Gastrocnemius medialis (tissue), 4 donors: ENCODE results near the gene LIN28B. TPM values are rescaled to one million over a fixed set of nuclear protein-coding genes. Genes with fewer than 3 reads are reported as not detected.
A peak's percentile ranks its signal among the peaks of the same experiment; 100 is the strongest.
"Not testable (repeated sequence)": the region's sequence is repeated elsewhere in the genome, so short reads cannot be mapped to it uniquely, and the experiment has no call there.

Experiments
- ATAC-seq, 2 donors: fragments of 150-250 bp; one replicate each; pipeline ENCODE4 v1.9.1; 2016
- DNase-seq, 2 donors: peaks; one replicate each; pipeline ENCODE4 v3.0.0-alpha.2; 2019
- H3K27ac ChIP-seq, 4 donors: fragments of 200-600 bp; sonication (generic); 1 replicate in 1 of 4; 2 replicates in 3 of 4; pipeline ENCODE4 v1.5.1; 2016 to 2018; ENCODE audit warnings: mild to moderate bottlenecking in 2 of 4, moderate library complexity in 1 of 4
- H3K27me3 ChIP-seq, 3 donors: fragments of 200-600 bp; sonication (generic) in 2 of 3; 1 replicate in 1 of 3; 2 replicates in 2 of 3; pipeline versions ENCODE4 v1.5.1 to v1.6.0; 2016 to 2019; ENCODE audit warnings: mild to moderate bottlenecking in 1 of 3, moderate library complexity in 1 of 3
- H3K36me3 ChIP-seq, 2 donors: fragments of 200-600 bp; sonication (generic) in 1 of 2; one replicate each; pipeline ENCODE4 v1.5.1; 2017 to 2018
- H3K4me1 ChIP-seq, 2 donors: fragments of 200-600 bp; sonication (generic) in 1 of 2; one replicate each; pipeline ENCODE4 v1.5.1; 2016 to 2017; ENCODE audit warnings: mild to moderate bottlenecking in 2 of 2
- H3K4me3 ChIP-seq, 4 donors: fragments of 200-600 bp; sonication (generic) in 3 of 4; 1 replicate in 1 of 4; 2 replicates in 3 of 4; pipeline ENCODE4 v1.5.1; 2016 to 2019; ENCODE audit warnings: mild to moderate bottlenecking in 2 of 4
- H3K9me3 ChIP-seq, 3 donors: fragments of 200-600 bp; sonication (generic) in 2 of 3; 1 replicate in 1 of 3; 2 replicates in 2 of 3; pipeline ENCODE4 v1.5.1; 2016 to 2019
- CTCF ChIP-seq, 5 experiments: fragments of 450-650 bp in 3 of 5; fragments of 200-600 bp in 2 of 5; sonication (generic) in 2 of 5; IDR thresholded peaks in 4 of 5; conservative IDR thresholded peaks in 1 of 5; 1 replicate in 4 of 5; 2 replicates in 1 of 5; pipeline ENCODE4 v1.5.1; 2016 to 2019; ENCODE audit warnings: antibody characterized with exemption in 5 of 5, mild to moderate bottlenecking in 3 of 5, moderate library complexity in 3 of 5
- POLR2A ChIP-seq, 2 donors: fragments of 450-650 bp; IDR thresholded peaks; one replicate each; pipeline ENCODE4 v1.6.1; 2017; ENCODE audit warnings: antibody characterized with exemption in 2 of 2, mild to moderate bottlenecking in 2 of 2, moderate library complexity in 2 of 2
- in situ Hi-C, 4 donors: fragments of 200-750 bp; cut with MboI; loops; one replicate each; pipeline versions ENCODE4 v1.15.0 to v1.8.0; 2017; ENCODE audit warnings: low sequenced_read_pairs in 4 of 4
- intact Hi-C: fragments of 100-400 bp; cut with DNase I; formaldehyde crosslinking; loops from one replicate; pipeline ENCODE4 v1.15.1; 2023; ENCODE audit warnings: low total_unique reads
- total RNA-seq, 4 donors: library from RNA; depleted of rRNA; stranded (reverse); fragments of >200 nt; gene quantifications; one replicate each; pipeline versions ENCODE4 v1.1.0 to v1.2.3, GENCODE V29; 2016

The LIN28B gene
- total RNA-seq, 4 donors from 2014 or later: not detected

- intact Hi-C loops: no loop called here
- no peaks in the 10 kb centered on the region for H3K9me3 ChIP-seq
- TF ChIP-seq CTCF (IDR thresholded peaks at IDR 0.05 in 4 of 5, conservative IDR thresholded peaks at IDR 0.05 in 1 of 5) (no peak), POLR2A (IDR thresholded peaks at IDR 0.05) (no peak)
- H3K4me3 ChIP-seq: no peak overlapping the region
- in situ Hi-C loops: loop anchor here in 2 of 4 donors (10.0 to 25.0 kb wide), 2 partner anchors 345 to 1232 kb away; no protein-coding TSS in a partner anchor
- no peaks in the 10 kb centered on the region for H3K27me3 ChIP-seq
- no peak for DNase-seq
- ATAC-seq: no peak
- H3K27ac ChIP-seq: no peak overlapping the region
- no peaks in the 10 kb centered on the region for H3K4me1 ChIP-seq
- no peaks in the 10 kb centered on the region for H3K36me3 ChIP-seq
Measured at GRCh38 chr6:105080279-105080678, 123.4 kb downstream of the LIN28B start.

GRCh38 chr6:105081662-105082061, 124.8 kb downstream of the LIN28B start:
- H3K27ac ChIP-seq, H3K36me3 ChIP-seq, intact Hi-C loops, H3K27me3 ChIP-seq, H3K4me3 ChIP-seq, H3K9me3 ChIP-seq, DNase-seq, H3K4me1 ChIP-seq, ATAC-seq: not testable (repeated sequence)
- in situ Hi-C loops: loop anchor here in 2 of 4 donors (10.0 to 25.0 kb wide), 2 partner anchors 343 to 1231 kb away; no protein-coding TSS in a partner anchor

GRCh38 chr6:105087571-105088211, 130.8 kb downstream of the LIN28B start:
- Histone ChIP-seq H3K4me1 (peaks cover 4 to 5% of the 10 kb centered on the region in 2 donors), H3K27ac (no peak overlapping the region), H3K36me3 (no peaks in the 10 kb centered on the region), H3K27me3 (no peaks in the 10 kb centered on the region), H3K4me3 (no peak overlapping the region), H3K9me3 (no peaks in the 10 kb centered on the region)
- DNase-seq (peak in 1 of 2 donors; percentile 21), ATAC-seq (peak; percentile 71 to 74)
- TF ChIP-seq CTCF (IDR thresholded peaks at IDR 0.05 in 4 of 5, conservative IDR thresholded peaks at IDR 0.05 in 1 of 5): peak; percentile 75 to 88 (median 82)
- TF ChIP-seq POLR2A (IDR thresholded peaks at IDR 0.05): no peak
- in situ Hi-C loops: loop anchor here (5.0 to 25.0 kb wide), 4 partner anchors 315 to 1225 kb away; partner anchors contain the start of gene PREP (in 1 of the 4)
- intact Hi-C loops: loop anchor here (1.0 to 5.0 kb wide), 4 partner anchors 50 to 337 kb away; partner anchors contain the start of gene PREP

- Histone ChIP-seq H3K4me1 (peaks cover 4 to 5% of the 10 kb centered on the region in 2 donors), H3K36me3 (no peaks in the 10 kb centered on the region), H3K4me3 (no peak overlapping the region), H3K9me3 (no peaks in the 10 kb centered on the region), H3K27ac (peak overlapping the region in 1 of 4 donors; percentile 27), H3K27me3 (no peaks in the 10 kb centered on the region)
- TF ChIP-seq CTCF (IDR thresholded peaks at IDR 0.05 in 4 of 5, conservative IDR thresholded peaks at IDR 0.05 in 1 of 5): no peak
- no peak for TF ChIP-seq POLR2A (IDR thresholded peaks at IDR 0.05)
- ATAC-seq: peak in 1 of 2 donors; percentile 13
- in situ Hi-C loops: loop anchor here in 2 of 4 donors (10.0 to 25.0 kb wide), 3 partner anchors 204 to 1221 kb away; partner anchors contain the start of gene PREP (in 2 of the 2)
- no peak for DNase-seq
- intact Hi-C loops: no loop called here
Measured at GRCh38 chr6:105091140-105091829, 134.4 kb downstream of the LIN28B start.

- intact Hi-C loops (no loop called here), in situ Hi-C loops (loop anchor here in 2 of 4 donors (10.0 to 25.0 kb wide), 3 partner anchors 201 to 1218 kb away; partner anchors contain the start of gene PREP (in 2 of the 2))
- Histone ChIP-seq H3K27ac (no peak overlapping the region), H3K4me3 (no peak overlapping the region), H3K27me3 (no peaks in the 10 kb centered on the region), H3K4me1 (peaks cover 4 to 5% of the 10 kb centered on the region in 2 donors), H3K9me3 (no peaks in the 10 kb centered on the region), H3K36me3 (peaks cover 0 to 14% of the 10 kb centered on the region in 2 donors)
- DNase-seq: no peak
- no peak for TF ChIP-seq CTCF (IDR thresholded peaks at IDR 0.05 in 4 of 5, conservative IDR thresholded peaks at IDR 0.05 in 1 of 5)
- no peak for TF ChIP-seq POLR2A (IDR thresholded peaks at IDR 0.05)
- ATAC-seq: no peak
Measured at GRCh38 chr6:105094133-105094640, 137.3 kb downstream of the LIN28B start.
